Kidney epithelial cell (primary cell): ENCODE results near the gene ANKRD16. TPM values are rescaled to one million over a fixed set of nuclear protein-coding genes. Genes with fewer than 3 reads are reported as not detected.

Source experiments
- DNase-seq: peaks from one replicate; pipeline ENCODE4 v3.0.0-alpha.2; 2010; ENCODE audit warnings: low read depth
- H3K27me3 ChIP-seq: 2 replicates; pipeline ENCODE4 v1.6.0; 2011; ENCODE audit warnings: low read length; ENCODE audit not compliant: control insufficient read depth, insufficient read depth
- H3K36me3 ChIP-seq: 2 replicates; pipeline ENCODE4 v1.5.1; 2011; ENCODE audit warnings: low read length; ENCODE audit not compliant: control insufficient read depth, insufficient read depth
- H3K4me3 ChIP-seq: 2 replicates; pipeline ENCODE4 v1.5.1; 2011; ENCODE audit warnings: low read depth, mild to moderate bottlenecking, control low read depth, low read length
- CTCF ChIP-seq: IDR thresholded peaks from 2 replicates; pipeline ENCODE4 v1.5.1; 2011; ENCODE audit warnings: mild to moderate bottlenecking, moderate library complexity, low read length, control low read depth, inconsistent platforms; ENCODE audit not compliant: insufficient read depth, poor library complexity, severe bottlenecking
- total RNA-seq: library from RNA; depleted of rRNA; stranded (reverse); fragments of >200 nt; gene quantifications from 2 replicates; pipeline ENCODE4 v1.2.3, GENCODE V29; 2015

ANKRD16 gene
- total RNA-seq, 1 donor from 2014 or later, result 7.9 TPM

- H3K27me3 ChIP-seq, result no peaks in the 10 kb centered on the region
- H3K36me3 ChIP-seq, result no peaks in the 10 kb centered on the region
- TF ChIP-seq CTCF, result no peak
- H3K4me3 ChIP-seq, result no peak overlapping the region
- no peak for DNase-seq
These were observed 13.0 kb upstream of the ANKRD16 start for GRCh38 chr10:5902511-5903274.

GRCh38 chr10:5900247-5900646 lies 10.6 kb upstream of the ANKRD16 start:
- no peak for TF ChIP-seq CTCF
- H3K36me3 ChIP-seq, result no peaks in the 10 kb centered on the region
- H3K27me3 ChIP-seq, result no peaks in the 10 kb centered on the region

GRCh38 chr10:5898163-5898562 lies 8.5 kb upstream of the ANKRD16 start:
- TF ChIP-seq CTCF, result no peak
- no peaks in the 10 kb centered on the region for H3K27me3 ChIP-seq
- H3K36me3 ChIP-seq, result no peaks in the 10 kb centered on the region
- H3K4me3 ChIP-seq, result no peak overlapping the region
- no peak for DNase-seq

More at GRCh38 chr10:5900247-5900646, 10.6 kb upstream of the ANKRD16 start:
- DNase-seq, result no peak
- no peak overlapping the region for H3K4me3 ChIP-seq

DNA sequence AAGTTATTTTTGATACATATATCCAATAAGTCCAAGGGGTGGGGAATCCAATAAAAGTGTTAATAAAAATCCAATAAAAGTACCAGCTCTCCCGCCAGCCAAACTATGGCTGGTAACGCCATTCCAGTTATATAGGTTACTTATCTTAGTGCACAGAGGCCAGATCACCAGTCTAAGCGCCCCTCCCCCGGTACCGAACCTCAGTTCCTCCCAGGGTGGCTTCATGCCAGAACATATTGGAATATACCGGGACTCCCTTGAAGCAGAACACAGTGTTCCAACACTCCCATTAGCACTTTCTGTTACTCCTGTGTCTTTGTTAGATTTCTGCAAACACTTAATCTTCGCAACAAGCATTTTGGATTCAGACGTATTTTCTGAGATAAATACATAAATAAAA lies 7.8 kb upstream of the ANKRD16 start:
- DNase-seq, result no peak

GRCh38 chr10:5897053-5897340 lies 7.3 kb upstream of the ANKRD16 start:
- TF ChIP-seq CTCF, result no peak
- Histone ChIP-seq H3K36me3 (no peaks in the 10 kb centered on the region), H3K27me3 (no peaks in the 10 kb centered on the region), H3K4me3 (no peak overlapping the region)
- no peak for DNase-seq

More for the DNA sequence above, 7.8 kb upstream of the ANKRD16 start:
- Histone ChIP-seq H3K27me3 (no peaks in the 10 kb centered on the region), H3K4me3 (no peak overlapping the region), H3K36me3 (no peaks in the 10 kb centered on the region)
- no peak for TF ChIP-seq CTCF
